Erythroblast (primary cell): ENCODE results near the gene FBXL5.

Source experiments
- GATA1 ChIP-seq: IDR thresholded peaks from 2 replicates; pipeline ENCODE4 v1.6.1; 2011; ENCODE audit warnings: low read depth, mild to moderate bottlenecking, control low read depth, low read length, moderate library complexity
- POLR2A ChIP-seq: IDR thresholded peaks from 2 replicates; pipeline ENCODE4 v1.6.1; 2011; ENCODE audit warnings: mild to moderate bottlenecking, low read length

DNA sequence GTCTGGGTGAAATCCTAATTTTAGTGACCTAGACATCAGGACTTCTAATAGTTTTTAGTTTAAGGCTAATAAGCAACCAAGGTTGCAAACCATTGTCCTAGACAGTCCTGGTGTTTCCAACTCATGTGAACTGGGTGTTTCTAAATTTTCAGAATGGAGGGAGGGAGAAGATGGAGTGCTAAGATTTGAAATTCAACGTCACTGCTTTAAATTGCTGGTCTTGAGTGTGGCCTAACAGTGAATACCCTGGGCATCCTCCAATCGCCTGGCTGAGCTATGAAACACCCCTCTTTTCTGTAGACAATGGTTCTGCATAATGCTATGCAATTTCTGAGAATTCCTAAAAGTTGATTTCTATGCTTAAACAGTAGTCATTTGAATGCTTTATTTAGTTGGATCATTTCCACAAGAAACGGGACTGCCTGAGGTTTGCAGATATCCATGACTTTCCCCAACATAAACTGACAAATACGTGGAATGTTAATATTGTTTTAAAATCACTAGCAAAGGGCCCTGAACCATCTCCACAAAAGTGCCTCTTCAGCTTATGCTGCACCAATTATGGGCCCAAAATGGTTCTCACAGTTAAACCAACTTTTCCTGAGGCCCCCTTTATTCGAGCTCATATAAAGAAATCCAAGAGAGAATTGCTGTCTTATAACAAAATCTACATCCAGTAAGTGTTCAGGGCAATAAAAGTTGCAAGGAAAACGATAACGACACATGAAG, 1.1 kb downstream of the FBXL5 start:
- TF ChIP-seq POLR2A (peak; percentile 62), GATA1 (peak; percentile 35)
